IPS-18c (cell line): Measurements from ENCODE around the gene MMD2.

Experiments used
- H3K4me3 ChIP-seq: 2 replicates; pipeline ENCODE4 v1.7.0; 2013; ENCODE audit warnings: low read depth, mild to moderate bottlenecking, low read length, moderate library complexity; ENCODE audit not compliant: insufficient read depth
- H3K9me3 ChIP-seq: one replicate; pipeline ENCODE4 v1.6.1; 2013; ENCODE audit warnings: mild to moderate bottlenecking, low read length, moderate library complexity; ENCODE audit not compliant: control insufficient read depth, insufficient read depth

The MMD2 gene

GRCh38 chr7:4883033-4883371 is 76.0 kb downstream of the MMD2 start:
- peak overlapping the region; percentile 70 for H3K4me3 ChIP-seq
- H3K9me3 ChIP-seq: no peaks in the 10 kb centered on the region

- peak overlapping the region; percentile 70 for H3K4me3 ChIP-seq
- no peaks in the 10 kb centered on the region for H3K9me3 ChIP-seq
Measured at GRCh38 chr7:4882169-4883032, 76.6 kb downstream of the MMD2 start.

DNA sequence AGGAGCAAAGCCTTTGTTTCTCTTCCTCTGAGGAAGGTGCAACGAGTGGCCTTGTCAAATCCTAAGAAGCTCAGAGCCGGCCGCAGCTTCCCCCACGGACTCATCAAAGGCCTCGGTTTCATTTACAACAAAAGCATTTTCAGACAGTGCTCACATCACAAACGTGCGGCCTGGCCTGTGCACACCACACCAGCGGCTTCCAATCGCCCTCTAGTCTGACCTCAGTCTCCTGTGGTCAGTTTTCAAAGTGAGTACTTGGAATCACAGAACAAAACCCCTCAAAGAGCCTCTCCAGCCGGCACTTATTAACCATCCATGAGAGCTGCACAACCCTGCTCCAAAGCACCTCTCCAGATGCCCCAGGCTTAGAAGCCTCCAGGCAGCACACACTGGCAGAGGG is 78.8 kb downstream of the MMD2 start:
- no peak overlapping the region for H3K4me3 ChIP-seq
- H3K9me3 ChIP-seq: no peaks in the 10 kb centered on the region

DNA sequence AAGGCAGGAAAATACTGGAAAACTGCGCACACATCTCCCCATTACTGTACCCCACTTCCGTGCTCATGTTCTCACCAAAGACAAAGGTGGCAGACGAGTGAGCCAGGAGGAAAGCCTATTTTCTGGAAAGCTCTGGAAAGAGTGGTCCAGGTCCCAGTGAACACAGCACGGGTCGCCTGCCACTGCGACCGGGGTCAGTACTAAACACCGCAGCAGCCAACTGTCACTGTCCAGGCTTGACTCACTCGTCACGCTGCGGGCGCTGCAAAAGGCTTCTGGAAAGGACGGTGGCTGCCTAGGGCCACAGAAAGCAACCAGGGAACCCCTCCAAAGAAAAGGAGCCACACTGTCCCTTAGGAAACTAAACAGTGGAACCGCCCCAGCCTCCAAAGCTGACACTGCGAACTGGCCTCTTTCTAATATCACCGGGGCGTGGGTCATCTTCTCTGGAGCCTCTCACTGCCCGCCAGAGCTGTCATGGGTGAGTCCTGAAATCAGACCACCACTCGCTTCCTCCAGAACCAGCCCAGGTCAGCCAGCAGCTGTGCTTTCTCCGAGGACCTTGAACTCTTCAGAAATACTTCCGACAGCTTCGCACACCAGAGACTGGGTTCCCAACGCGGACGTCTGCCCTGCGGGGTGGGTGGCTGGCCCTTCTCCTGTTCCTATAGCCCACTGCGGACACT is 79.4 kb downstream of the MMD2 start:
- Histone ChIP-seq H3K4me3 (no peak overlapping the region), H3K9me3 (no peaks in the 10 kb centered on the region)

GRCh38 chr7:4878336-4879335 is 80.4 kb downstream of the MMD2 start:
- no peak overlapping the region for H3K4me3 ChIP-seq
- no peaks in the 10 kb centered on the region for H3K9me3 ChIP-seq

- no peak overlapping the region for H3K4me3 ChIP-seq
- no peaks in the 10 kb centered on the region for H3K9me3 ChIP-seq
Measured at GRCh38 chr7:4876586-4876985, 82.4 kb downstream of the MMD2 start.

GRCh38 chr7:4875391-4875790 is 83.6 kb downstream of the MMD2 start:
- Histone ChIP-seq H3K4me3 (no peak overlapping the region), H3K9me3 (no peaks in the 10 kb centered on the region)

- Histone ChIP-seq H3K4me3 (no peak overlapping the region), H3K9me3 (no peaks in the 10 kb centered on the region)
Measured at GRCh38 chr7:4873071-4873944, 85.7 kb downstream of the MMD2 start.

DNA sequence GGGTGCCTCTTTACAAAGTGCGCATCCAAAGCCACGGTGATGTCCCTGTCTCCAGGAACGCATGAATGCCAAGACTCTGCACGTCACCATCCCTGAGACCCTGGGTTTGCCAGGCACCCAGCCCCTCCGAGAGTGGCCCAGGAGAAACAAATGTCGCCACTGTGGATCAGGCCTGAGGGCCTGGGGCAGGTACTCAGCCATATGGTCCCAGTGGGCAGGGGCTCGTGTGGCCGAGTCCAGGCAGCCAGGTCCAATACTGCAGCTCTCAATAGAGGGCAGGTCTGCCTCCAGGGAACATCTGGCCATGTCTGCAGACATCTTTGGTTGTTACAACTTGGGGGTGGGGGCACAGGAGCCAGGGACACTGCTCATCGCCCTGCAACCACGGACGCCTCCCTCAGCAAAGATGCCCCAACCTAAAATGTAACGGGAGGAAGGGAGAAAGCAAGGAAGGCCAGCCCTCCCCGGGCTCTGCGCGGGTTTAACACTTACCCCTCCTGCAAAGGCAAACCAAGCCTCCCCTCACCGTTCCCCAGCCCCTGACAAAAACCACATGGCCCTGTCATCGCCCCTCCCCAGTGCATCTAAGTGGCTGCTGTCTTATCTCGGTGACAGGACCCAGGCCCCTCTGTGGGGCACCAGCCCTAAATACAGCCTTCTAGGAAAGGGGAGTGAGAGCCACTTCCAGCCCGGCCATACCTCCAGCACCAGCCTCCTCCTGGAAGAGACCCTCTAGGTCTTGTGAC is 86.9 kb downstream of the MMD2 start:
- Histone ChIP-seq H3K9me3 (no peaks in the 10 kb centered on the region), H3K4me3 (no peak overlapping the region)

DNA sequence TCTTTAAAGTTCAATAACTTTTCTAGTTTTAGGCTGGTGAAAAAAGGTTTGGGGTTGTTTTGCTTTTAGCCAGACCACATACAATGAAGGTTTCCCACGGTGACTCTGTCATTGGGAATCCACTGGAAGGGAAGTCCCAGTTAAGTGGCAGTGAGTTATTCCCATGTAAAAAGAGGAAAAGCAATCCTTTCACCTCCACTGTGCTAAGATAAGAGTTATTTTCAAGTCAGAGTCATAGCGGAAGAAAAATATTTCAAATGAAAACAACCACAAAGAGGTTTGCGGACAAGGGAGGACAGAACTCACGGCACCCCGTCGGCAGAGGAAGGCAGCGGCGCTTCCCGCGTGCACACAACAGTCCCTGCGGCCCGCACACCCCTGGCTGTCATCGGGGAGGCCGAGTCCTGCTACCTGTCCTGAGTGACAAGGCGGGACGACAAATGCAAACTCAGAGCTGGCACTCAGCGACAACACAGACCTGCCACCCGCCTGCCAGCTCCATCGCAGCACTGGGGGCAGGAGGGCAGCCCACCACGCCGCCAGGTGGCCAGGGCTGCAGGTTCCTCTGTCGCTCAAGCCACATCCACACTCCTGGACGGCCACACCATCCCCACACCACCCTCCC is 87.8 kb downstream of the MMD2 start:
- H3K4me3 ChIP-seq: no peak overlapping the region
- H3K9me3 ChIP-seq: no peaks in the 10 kb centered on the region

- H3K9me3 ChIP-seq: no peaks in the 10 kb centered on the region
- no peak overlapping the region for H3K4me3 ChIP-seq
Measured at GRCh38 chr7:4868493-4868892, 90.5 kb downstream of the MMD2 start.

DNA sequence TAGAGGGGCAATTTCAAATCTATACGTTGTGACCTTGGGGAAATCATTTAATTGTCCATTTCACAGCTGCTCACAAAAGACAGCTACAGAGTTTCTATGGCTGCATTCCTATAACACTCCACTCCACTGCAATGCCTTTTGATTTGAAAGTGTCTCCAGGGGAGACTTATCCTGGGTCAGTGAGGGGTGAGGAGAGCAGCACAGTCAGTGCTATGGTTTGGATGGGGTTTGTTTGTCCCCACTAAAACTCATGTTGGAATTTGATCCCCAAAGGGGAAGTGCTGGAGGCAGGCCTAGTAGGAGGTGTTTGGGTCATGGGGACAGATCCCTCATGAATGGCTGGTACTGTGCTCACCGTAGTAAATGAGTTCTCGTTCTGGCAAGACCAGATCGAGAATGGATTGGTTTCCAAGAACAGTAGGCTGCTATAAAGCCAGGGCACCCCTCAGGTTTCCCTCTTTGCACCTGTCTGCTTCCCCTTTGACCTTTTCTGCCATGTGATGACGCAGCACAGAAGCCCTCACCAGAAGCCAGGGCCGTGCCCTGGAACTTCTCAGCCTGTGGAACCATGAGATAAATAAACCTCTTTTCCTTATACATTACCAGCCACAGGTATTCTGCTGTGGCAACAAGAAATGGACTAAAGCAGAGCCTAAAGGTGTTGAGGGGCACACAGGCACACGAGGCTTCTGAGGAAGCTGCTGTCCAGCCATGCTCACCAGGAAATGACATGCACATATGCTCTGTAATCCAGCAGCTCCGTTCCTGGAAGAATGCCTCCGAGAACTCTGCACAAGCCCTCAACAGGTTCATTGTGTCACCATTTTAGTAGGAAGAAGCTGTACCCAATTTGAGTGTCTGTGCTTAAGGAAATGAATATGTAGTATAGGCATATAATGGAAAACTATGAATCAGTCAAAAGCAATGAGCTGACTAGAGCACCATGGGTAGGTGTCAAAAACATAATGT is 92.2 kb downstream of the MMD2 start:
- Histone ChIP-seq H3K9me3 (peaks cover 5% of the 10 kb centered on the region), H3K4me3 (no peak overlapping the region)

GRCh38 chr7:4862156-4862555 is 96.8 kb downstream of the MMD2 start:
- Histone ChIP-seq H3K9me3 (peaks cover 5% of the 10 kb centered on the region), H3K4me3 (peak overlapping the region; percentile 52)

DNA sequence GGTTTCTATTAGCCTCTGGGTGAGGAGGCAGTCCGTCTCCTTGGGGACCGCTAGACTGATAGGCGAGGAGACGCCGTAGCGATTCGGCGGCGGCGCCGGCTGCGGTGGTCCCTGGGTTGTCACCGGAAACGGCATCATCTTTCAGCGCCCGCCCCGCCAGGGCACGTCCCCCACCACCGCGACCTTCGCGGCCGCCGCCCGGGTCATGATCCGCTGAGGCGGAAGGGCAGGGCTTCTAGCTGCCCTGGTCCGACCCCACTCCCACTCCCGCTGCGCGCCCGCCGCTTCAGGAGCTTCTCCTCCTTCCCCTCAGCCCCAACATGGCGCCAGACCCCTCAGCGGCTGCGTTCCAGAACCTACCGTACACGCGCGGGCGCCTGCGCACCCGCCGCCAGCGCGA is 97.3 kb downstream of the MMD2 start, which contains the start of gene PAPOLB:
Gene PAPOLB, minus strand, starts transcription at position 358 of the 400 bp plus-strand sequence. Its CDS starts 220 bp downstream, at position 138.
- Histone ChIP-seq H3K9me3 (peaks cover 5% of the 10 kb centered on the region), H3K4me3 (peak within 1 kb of the TSS; percentile 52)

- Histone ChIP-seq H3K4me3 (no peak overlapping the region), H3K9me3 (peaks cover 5% of the 10 kb centered on the region)
Measured at GRCh38 chr7:4861227-4861626, 97.8 kb downstream of the MMD2 start.
